Mucosa of rectum (tissue), 2 donors: ENCODE results near the gene ARHGAP10.
"Not testable (repeated sequence)": the region's sequence is repeated elsewhere in the genome, so short reads cannot be mapped to it uniquely, and the experiment has no call there.

Experiments
- H3K27ac ChIP-seq, 2 donors: one replicate each; pipeline ENCODE4 v1.7.0; 2013; ENCODE audit warnings: inconsistent platforms in 2 of 2, low read depth in 2 of 2, low read length in 2 of 2
- H3K27me3 ChIP-seq, 2 donors: one replicate each; pipeline ENCODE4 v1.7.0; 2013; ENCODE audit warnings: low read length in 2 of 2; ENCODE audit not compliant: control insufficient read depth in 2 of 2, insufficient read depth in 2 of 2
- H3K36me3 ChIP-seq, 2 donors: one replicate each; pipeline ENCODE4 v1.7.0; 2013; ENCODE audit warnings: low read length in 2 of 2; ENCODE audit not compliant: control insufficient read depth in 2 of 2, insufficient read depth in 2 of 2
- H3K4me1 ChIP-seq, 2 donors: one replicate each; pipeline ENCODE4 v1.7.0; 2013; ENCODE audit warnings: low read length in 2 of 2, mild to moderate bottlenecking in 1 of 2; ENCODE audit not compliant: control insufficient read depth in 2 of 2, insufficient read depth in 2 of 2
- H3K4me3 ChIP-seq, 2 donors: one replicate each; pipeline ENCODE4 v1.7.0; 2013; ENCODE audit warnings: low read length in 2 of 2
- H3K9ac ChIP-seq, 2 donors: one replicate each; pipeline ENCODE4 v1.7.0; 2013; ENCODE audit warnings: low read length in 2 of 2, low read depth in 1 of 2, mild to moderate bottlenecking in 1 of 2
- H3K9me3 ChIP-seq, 2 donors: one replicate each; pipeline ENCODE4 v1.7.0; 2013; ENCODE audit warnings: low read length in 2 of 2; ENCODE audit not compliant: control insufficient read depth in 2 of 2
- donor health status: healthy.
- donor health status: Normal muscosa, but diverticular disease.

Gene ARHGAP10

DNA sequence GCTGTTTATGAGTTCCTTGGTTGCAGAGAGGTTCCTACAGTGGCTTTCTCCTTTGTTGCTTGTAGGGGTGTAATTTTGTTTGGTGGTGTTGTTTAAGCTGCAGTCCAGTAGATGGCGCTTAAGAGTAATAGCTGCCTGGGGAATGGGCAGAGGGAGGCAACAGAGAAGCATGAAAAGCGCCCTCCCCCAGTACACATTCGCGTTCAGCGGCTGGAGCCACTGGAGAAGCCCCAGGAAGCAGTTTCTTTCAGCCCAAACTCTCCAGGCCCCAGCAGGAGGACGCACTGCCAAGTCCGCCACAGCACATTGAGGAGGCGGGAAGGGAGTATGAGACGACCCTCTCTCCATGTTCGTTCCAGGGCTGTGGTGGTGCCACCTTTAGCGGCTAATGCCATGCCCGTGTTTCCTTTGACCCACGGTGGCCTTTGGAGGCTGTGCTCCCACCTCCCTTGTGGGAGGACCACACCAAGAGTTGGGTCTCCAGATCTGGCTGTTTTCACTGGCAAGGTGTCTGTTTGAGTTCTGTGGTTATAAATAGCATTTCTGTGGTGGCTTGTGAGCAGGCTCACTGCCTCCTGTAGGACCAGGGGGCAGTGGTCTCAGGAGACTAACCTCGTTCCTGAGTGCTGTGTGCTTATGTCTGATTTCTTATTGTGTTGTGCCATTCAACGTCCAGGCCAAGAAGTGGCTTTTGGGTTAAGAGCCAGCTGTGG lies 252.3 kb downstream of the ARHGAP10 start:
- H3K9me3 ChIP-seq: no peaks in the 10 kb centered on the region
- no peak overlapping the region for H3K27ac ChIP-seq

DNA sequence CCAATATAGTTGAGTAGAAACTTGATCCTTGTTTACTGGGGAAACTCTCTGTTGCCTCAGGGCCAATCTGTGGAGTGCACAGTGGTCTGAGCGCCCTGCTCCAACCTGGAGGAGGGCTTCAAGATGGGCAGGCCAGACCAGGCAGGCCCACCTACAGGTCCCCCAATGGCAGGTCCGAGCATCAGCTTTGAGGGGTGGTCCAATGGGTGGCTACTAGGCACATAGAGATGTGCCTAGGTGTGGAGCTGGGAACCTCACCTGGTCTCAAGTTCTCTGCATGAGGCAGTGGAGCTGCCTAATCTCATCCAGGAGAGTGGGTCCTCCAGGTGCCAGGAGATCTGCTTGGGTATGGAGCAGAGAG lies 252.9 kb downstream of the ARHGAP10 start:
- Histone ChIP-seq H3K4me3 (no peak overlapping the region), H3K9ac (no peak overlapping the region), H3K9me3 (no peaks in the 10 kb centered on the region), H3K27ac (no peak overlapping the region), H3K36me3 (no peaks in the 10 kb centered on the region), H3K27me3 (no peaks in the 10 kb centered on the region), H3K4me1 (peaks cover 0 to 2% of the 10 kb centered on the region in 2 donors)

More for the DNA sequence above, 252.3 kb downstream of the ARHGAP10 start:
- Histone ChIP-seq H3K36me3 (no peaks in the 10 kb centered on the region), H3K27me3 (no peaks in the 10 kb centered on the region), H3K4me3 (no peak overlapping the region), H3K9ac (no peak overlapping the region), H3K4me1 (peaks cover 0 to 2% of the 10 kb centered on the region in 2 donors)

DNA sequence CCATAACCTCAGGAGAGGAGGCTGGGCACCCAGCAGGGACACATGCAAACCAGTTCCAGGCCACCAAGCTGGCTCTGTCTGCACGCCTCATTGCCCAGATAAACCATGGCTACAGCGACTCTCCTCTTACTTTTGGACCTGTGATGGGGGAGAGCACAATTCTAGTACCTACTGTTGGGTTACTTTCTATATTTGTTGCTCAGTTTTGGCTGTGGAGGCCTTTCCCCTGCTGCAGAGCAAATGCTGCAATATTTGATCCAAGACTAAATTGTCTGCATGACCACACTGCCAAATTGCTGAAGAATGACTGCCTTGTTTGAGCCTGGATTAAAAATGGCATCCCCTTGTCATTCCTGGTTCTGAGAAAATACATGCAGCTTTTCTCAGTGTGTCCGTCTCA lies 253.5 kb downstream of the ARHGAP10 start:
- H3K27me3 ChIP-seq: no peaks in the 10 kb centered on the region
- H3K27ac ChIP-seq: no peak overlapping the region
- H3K9ac ChIP-seq: no peak overlapping the region
- H3K9me3 ChIP-seq: no peaks in the 10 kb centered on the region
- no peak overlapping the region for H3K4me3 ChIP-seq
- peaks cover 0 to 2% of the 10 kb centered on the region in 2 donors for H3K4me1 ChIP-seq
- H3K36me3 ChIP-seq: no peaks in the 10 kb centered on the region

DNA sequence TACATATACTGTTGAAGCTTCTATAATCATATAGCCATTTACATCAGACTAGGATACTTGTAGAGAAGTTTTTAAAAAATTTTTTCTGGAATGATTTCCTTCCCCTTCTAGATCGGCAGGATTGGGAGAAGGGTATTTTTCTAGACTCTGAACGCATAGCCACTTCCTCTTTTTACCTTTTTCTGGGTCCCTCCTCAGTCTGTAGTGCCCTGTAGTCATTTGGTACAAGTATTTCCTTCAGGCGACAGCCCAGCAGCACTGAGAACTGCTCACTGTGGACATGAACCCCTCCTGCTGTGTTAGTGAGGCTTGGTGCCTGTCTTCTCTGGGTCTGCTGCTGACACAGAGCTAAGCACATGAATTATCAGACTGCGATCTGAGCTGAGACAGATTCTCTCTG lies 255.4 kb downstream of the ARHGAP10 start:
- no peaks in the 10 kb centered on the region for H3K27me3 ChIP-seq
- no peak overlapping the region for H3K27ac ChIP-seq
- peaks cover 0 to 2% of the 10 kb centered on the region in 2 donors for H3K4me1 ChIP-seq
- no peaks in the 10 kb centered on the region for H3K9me3 ChIP-seq
- H3K4me3 ChIP-seq: no peak overlapping the region
- no peaks in the 10 kb centered on the region for H3K36me3 ChIP-seq
- H3K9ac ChIP-seq: no peak overlapping the region

DNA sequence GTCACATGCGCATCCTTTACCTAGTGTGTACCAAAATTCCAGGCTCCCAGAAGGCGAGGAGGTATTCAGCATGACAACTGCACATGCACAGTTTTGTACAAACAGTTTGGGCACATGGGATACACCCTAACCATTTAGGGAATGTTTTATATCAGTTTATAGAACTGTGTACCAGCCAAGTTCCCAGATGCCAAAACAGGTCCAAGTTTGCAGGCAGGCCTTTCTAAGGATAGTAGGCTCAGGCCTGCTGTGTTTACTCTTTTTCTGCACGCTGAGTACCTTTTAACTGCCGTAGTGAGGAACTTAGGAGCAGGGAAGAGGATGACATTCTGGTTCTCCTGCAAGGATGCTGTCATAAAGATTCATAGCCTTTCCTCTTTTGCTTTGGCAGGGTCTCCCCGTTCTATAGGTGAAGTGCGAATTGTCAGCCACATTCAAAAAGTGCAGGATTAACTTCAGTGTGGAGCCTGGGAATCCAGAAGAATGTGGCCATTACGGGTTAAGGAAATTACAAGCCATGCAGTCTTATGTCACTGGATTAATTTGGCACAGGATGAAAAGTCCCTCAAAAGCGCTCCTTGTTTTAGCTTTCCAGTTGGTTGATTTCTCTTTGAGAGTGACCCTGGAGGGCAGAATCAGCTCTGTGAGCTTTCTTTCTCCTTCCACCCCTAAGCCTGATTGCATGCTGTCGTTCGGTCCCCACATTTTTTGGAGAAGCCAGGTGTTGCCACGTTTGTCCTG lies 259.8 kb downstream of the ARHGAP10 start:
- Histone ChIP-seq H3K9ac (no peak overlapping the region), H3K9me3 (no peaks in the 10 kb centered on the region), H3K4me3 (no peak overlapping the region), H3K27me3 (no peaks in the 10 kb centered on the region), H3K4me1 (peaks cover 0 to 2% of the 10 kb centered on the region in 2 donors), H3K36me3 (no peaks in the 10 kb centered on the region), H3K27ac (no peak overlapping the region)

DNA sequence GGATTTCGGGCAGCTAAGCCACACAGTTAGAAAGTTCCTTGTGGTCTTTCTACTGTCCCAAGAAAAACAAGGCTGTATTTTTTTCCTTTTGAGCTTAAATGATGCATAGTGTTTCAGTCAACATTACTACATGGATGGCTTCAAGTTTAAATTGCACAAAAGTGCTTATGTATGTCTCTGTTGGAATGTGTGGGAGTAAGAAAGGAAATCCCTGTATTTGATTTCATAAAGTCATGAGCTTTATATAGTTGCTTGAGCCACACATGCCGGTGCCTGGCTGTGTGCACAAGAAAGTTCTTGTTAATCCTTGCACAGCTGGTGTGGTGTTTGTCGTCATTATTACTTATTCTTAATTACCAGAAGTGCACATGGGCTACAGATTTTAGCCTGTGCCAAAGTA lies 262.2 kb downstream of the ARHGAP10 start:
- Histone ChIP-seq H3K36me3 (no peaks in the 10 kb centered on the region), H3K9ac (no peak overlapping the region), H3K4me3 (no peak overlapping the region), H3K27me3 (no peaks in the 10 kb centered on the region), H3K9me3 (no peaks in the 10 kb centered on the region), H3K4me1 (no peaks in the 10 kb centered on the region), H3K27ac (no peak overlapping the region)

DNA sequence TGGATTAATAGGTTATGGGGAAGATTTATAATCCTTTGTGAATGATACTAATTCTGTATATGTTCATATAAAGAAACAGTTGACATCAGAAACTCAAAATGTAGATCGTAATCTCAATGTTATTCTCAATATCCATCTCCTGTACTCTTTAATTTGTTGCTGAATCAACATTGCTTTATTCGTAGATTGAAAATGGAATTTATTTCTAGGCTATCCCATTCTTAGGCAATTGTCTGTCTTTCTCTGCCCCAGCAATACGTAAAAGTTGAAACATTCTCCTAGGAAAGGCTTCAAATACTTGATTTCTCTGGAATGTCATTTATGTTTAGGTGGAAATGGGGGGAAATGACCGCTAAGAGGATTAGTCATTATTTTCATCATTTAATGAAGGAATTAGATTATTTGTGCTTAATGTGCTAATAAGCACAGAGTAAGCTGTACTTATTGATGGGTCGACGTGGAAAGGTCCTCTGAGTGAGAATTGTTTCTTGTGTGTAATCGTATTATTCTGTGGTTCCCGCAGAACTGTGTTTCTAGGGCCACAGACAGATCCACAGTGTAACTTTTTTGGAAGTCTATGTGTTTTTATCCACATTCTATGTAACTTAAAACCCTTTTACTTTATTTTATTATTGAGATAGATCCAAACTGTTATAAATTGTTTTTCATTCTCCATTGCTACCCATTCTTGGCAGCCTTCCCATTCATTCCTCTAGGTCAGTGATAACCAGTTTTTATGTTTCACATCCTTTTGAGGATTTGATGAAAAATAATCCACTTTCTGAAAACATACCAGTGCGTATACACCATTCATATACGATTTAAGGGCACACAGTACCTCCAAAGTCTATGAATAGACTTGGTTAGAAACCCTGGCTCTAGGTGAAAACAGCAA lies 262.9 kb downstream of the ARHGAP10 start:
- H3K27me3 ChIP-seq: no peaks in the 10 kb centered on the region
- H3K27ac ChIP-seq: no peak overlapping the region
- no peak overlapping the region for H3K9ac ChIP-seq
- H3K4me1 ChIP-seq: no peaks in the 10 kb centered on the region
- no peaks in the 10 kb centered on the region for H3K9me3 ChIP-seq
- no peak overlapping the region for H3K4me3 ChIP-seq
- no peaks in the 10 kb centered on the region for H3K36me3 ChIP-seq

DNA sequence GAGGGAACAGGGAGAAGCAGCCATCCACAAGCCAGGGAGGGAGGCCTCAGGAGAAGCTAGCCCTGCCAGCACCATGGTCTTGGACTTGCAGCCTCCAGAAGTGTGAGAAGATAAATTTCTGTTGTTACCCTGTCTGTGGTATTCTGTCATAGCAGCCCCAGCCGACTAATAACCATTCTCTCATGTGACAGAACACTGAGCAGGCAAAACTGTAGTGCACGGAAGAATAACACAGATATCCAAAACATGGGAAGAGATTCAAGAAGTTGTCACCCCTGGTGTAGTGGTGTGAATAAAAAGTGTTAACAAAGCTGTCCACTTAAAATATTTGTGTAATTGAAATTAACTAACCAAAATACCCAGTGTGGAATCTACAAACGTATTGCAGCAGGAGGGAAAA lies 265.0 kb downstream of the ARHGAP10 start:
- Histone ChIP-seq H3K9ac (no peak overlapping the region), H3K4me1 (no peaks in the 10 kb centered on the region), H3K27ac (no peak overlapping the region), H3K4me3 (no peak overlapping the region), H3K36me3 (no peaks in the 10 kb centered on the region), H3K9me3 (no peaks in the 10 kb centered on the region), H3K27me3 (no peaks in the 10 kb centered on the region)

DNA sequence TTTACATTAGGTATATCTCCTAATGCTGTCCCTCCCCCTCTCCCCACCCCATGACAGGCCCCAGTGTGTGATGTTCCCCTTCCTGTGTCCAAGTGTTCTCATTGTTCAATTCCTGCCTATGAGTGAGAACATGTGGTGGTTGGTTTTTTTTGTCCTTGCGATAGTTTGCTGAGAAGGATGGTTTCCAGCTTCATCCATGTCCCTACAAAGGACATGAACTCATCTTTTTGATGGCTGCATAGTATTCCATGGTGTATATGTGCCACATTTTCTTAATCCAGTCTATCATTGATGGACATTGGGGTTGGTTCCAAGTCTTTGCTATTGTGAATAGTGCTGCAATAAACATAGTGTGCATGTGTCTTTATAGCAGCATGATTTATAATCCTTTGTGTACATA lies 268.1 kb downstream of the ARHGAP10 start:
- H3K4me1 ChIP-seq, H3K9me3 ChIP-seq, H3K27ac ChIP-seq, H3K27me3 ChIP-seq, H3K36me3 ChIP-seq, H3K9ac ChIP-seq, H3K4me3 ChIP-seq: not testable (repeated sequence)
